GM13977 (cell line): ENCODE measurements around the gene CAMKMT.

Source experiments
- DNase-seq: peaks from one replicate; pipeline ENCODE4 v3.0.0; 2012; ENCODE audit warnings: low spot score
- in situ Hi-C: fragments of 300-500 bp; cut with MboI; formaldehyde crosslinking; loops from one replicate; pipeline ENCODE4 v1.12.0; 2022; ENCODE audit warnings: low sequenced_read_pairs, low pct_unique_long_range_greater_than_20kb, mixed read lengths, inconsistent platforms; ENCODE audit not compliant: unreplicated experiment
- TF ChIP-seq, protein P1 (sequence below): IDR thresholded peaks from 2 replicates; pipeline ENCODE4 v1.5.1; 2012; ENCODE audit warnings: mild to moderate bottlenecking, control low read depth; ENCODE audit not compliant: insufficient read depth; ENCODE audit errors: extremely low read depth, missing control alignments

Gene CAMKMT

DNA sequence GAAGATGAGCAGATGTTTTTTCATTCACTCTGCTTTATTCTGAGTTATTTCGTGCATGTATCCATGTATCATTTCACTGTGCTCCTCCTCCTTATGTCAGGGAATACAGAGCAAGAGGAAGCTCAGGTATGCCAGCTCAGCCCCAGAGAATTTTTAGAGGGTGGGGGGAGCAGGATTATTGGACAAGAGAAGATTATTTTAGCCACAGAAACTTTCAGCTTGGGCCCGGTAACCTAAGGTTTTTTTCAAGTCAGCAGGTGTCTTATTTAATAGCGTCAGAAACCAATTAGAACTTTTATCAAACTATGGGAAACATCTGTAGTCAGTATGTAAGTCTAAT, 346.9 kb downstream of the CAMKMT start:
- TF ChIP-seq, protein P1, sequence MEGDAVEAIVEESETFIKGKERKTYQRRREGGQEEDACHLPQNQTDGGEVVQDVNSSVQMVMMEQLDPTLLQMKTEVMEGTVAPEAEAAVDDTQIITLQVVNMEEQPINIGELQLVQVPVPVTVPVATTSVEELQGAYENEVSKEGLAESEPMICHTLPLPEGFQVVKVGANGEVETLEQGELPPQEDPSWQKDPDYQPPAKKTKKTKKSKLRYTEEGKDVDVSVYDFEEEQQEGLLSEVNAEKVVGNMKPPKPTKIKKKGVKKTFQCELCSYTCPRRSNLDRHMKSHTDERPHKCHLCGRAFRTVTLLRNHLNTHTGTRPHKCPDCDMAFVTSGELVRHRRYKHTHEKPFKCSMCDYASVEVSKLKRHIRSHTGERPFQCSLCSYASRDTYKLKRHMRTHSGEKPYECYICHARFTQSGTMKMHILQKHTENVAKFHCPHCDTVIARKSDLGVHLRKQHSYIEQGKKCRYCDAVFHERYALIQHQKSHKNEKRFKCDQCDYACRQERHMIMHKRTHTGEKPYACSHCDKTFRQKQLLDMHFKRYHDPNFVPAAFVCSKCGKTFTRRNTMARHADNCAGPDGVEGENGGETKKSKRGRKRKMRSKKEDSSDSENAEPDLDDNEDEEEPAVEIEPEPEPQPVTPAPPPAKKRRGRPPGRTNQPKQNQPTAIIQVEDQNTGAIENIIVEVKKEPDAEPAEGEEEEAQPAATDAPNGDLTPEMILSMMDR: no peak
- in situ Hi-C loops: no loop called here
- no peak for DNase-seq

GRCh38 chr2:44713170-44713569, 351.4 kb downstream of the CAMKMT start:
- DNase-seq: no peak
- in situ Hi-C loops: no loop called here

DNA sequence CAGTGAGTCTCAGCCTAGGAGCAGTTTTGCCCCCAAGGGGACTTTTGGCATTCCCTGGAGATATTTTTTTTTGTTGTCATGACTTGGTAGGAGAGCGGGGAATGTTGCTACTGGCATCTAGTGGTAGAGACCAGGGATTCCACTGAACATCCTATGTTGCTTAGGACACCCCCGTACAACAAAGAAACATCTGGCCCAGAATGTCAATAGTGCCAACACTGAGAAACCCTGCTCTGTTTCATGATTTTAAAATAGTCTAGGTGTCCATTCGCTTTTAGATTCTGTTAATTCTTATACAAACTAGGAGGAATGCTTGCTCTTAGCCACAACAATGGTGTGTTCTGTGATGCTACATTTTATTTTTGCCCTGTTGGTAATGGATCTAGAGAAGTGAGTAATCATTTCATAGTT, 353.9 kb downstream of the CAMKMT start:
- TF ChIP-seq, protein P1: peak; percentile 36
- in situ Hi-C loops: no loop called here
- no peak for DNase-seq

More at GRCh38 chr2:44713170-44713569, 351.4 kb downstream of the CAMKMT start:
- TF ChIP-seq, protein P1: no peak

- in situ Hi-C loops: no loop called here
- no peak for DNase-seq
- TF ChIP-seq, protein P1: no peak
Measured at GRCh38 chr2:44716131-44716530, 354.4 kb downstream of the CAMKMT start.

- DNase-seq: no peak
- TF ChIP-seq, protein P1: no peak
- in situ Hi-C loops: no loop called here
Measured at GRCh38 chr2:44718431-44718830, 356.7 kb downstream of the CAMKMT start.

DNA sequence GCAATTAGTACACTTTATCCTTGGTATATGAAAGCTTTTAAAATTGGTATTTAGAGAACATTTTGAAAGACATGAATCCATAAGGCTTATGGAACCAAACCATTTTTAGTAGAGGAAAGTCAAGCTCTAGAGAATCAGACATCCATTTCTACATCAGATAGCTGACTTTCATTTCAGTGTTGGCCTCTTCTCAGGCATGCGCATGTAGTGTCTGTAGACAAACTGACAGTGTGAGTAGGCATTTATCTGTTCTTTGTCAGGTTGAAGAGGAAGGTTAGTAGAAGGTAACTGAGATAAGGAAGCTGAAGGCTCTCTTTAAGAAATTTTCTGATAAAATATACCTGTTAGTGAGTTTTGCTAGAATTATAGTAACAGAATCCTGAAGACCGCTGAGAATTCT, 357.8 kb downstream of the CAMKMT start:
- no peak for DNase-seq
- in situ Hi-C loops: no loop called here
- TF ChIP-seq, protein P1: no peak

DNA sequence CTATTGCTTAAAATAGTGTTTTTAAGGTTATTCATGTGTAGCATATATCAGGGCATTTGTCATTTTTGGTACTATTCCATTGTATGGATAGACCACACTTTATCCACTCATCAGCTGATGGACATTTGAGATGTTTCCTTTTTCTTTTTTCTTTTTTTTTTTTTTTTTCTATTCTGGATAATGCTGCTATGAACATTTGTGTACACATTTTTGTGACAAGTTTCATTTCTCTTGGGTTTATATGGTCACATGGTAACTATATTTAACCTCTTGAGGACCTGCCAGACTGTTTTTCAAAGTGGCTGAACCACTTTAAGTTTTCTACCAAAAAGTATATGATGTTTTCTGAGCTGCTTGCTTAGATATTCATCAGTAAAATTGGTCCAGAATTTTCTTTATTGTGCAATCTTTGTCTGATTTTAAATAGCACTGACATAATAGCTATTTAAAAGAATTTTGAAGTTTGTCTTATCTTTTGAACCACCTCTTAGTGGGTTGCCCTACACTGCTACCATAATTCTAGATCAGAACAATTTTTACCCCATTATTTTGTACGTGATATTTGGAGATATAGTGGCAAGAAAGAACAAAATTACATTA, 360.4 kb downstream of the CAMKMT start:
- no peak for DNase-seq
- TF ChIP-seq, protein P1: no peak
- in situ Hi-C loops: no loop called here
